SU-DHL-6 (cell line): Measurements from ENCODE around the gene ADGRG4.

Experiments
- EZH2phosphoT487 ChIP-seq: fragments of 200-600 bp; sonication (generic), shearing (Covaris generic); conservative IDR thresholded peaks from 2 replicates; pipeline ENCODE4 v1.6.1; 2018; ENCODE audit warnings: mild to moderate bottlenecking, antibody characterized with exemption, low read length, moderate library complexity, mixed read lengths
- TF ChIP-seq, protein P1 (sequence below): fragments of 200-600 bp; sonication (generic); IDR thresholded peaks from one replicate; pipeline ENCODE4 v1.5.1; 2017; ENCODE audit warnings: antibody characterized with exemption, mild to moderate bottlenecking, low read length, moderate library complexity; ENCODE audit not compliant: insufficient read depth, poor library complexity, severe bottlenecking

DNA sequence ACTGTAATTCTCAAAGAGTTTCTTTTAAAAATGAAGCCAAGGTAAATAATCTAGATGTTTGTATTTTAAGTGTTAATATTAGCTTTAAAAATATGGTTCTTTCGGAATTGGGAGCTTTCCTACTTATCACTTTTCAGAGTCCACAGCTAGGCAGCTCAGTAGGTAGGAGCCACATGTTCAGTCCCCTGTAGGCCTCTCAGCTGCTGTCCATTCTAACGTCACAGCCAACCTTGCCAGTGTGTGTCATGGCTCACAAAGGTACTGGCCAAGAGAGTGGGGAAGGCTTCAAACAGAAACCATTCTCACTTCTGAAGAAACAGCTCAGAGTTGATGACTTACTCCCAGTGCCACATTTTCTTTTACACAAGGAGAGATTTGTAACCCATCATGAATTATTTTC lies 137.0 kb downstream of the ADGRG4 start:
- TF ChIP-seq, protein P1, sequence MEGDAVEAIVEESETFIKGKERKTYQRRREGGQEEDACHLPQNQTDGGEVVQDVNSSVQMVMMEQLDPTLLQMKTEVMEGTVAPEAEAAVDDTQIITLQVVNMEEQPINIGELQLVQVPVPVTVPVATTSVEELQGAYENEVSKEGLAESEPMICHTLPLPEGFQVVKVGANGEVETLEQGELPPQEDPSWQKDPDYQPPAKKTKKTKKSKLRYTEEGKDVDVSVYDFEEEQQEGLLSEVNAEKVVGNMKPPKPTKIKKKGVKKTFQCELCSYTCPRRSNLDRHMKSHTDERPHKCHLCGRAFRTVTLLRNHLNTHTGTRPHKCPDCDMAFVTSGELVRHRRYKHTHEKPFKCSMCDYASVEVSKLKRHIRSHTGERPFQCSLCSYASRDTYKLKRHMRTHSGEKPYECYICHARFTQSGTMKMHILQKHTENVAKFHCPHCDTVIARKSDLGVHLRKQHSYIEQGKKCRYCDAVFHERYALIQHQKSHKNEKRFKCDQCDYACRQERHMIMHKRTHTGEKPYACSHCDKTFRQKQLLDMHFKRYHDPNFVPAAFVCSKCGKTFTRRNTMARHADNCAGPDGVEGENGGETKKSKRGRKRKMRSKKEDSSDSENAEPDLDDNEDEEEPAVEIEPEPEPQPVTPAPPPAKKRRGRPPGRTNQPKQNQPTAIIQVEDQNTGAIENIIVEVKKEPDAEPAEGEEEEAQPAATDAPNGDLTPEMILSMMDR = no peak
- TF ChIP-seq EZH2phosphoT487 = no peak
